H9 (cell line): ENCODE results near the gene ERCC8. TPM values are rescaled to one million over a fixed set of nuclear protein-coding genes. Genes with fewer than 3 reads are reported as not detected.

Experiments used
- DNase-seq: peaks from one replicate; pipeline ENCODE4 v3.0.0-alpha.2; 2017
- H2AFZ ChIP-seq: one replicate; pipeline ENCODE4 v1.6.1; 2013; ENCODE audit warnings: mild to moderate bottlenecking, low read length, control low read depth, moderate library complexity
- H2AK5ac ChIP-seq: 2 replicates; pipeline ENCODE4 v1.6.1; 2013; ENCODE audit warnings: low read length, control low read depth, mixed read lengths; ENCODE audit not compliant: insufficient read length
- H2BK120ac ChIP-seq: one replicate; pipeline ENCODE4 v1.6.1; 2013; ENCODE audit warnings: low read depth, mild to moderate bottlenecking, low read length, control low read depth, inconsistent platforms; ENCODE audit not compliant: poor library complexity, severe bottlenecking
- H2BK12ac ChIP-seq: 2 replicates; pipeline ENCODE4 v1.6.1; 2013; ENCODE audit warnings: low read length, control low read depth, mixed read lengths, low read depth; ENCODE audit not compliant: insufficient read length
- H2BK15ac ChIP-seq: 2 replicates; pipeline ENCODE4 v1.6.1; 2013; ENCODE audit warnings: low read depth, low read length, control low read depth
- H2BK20ac ChIP-seq: one replicate; pipeline ENCODE4 v1.6.1; 2013; ENCODE audit warnings: low read depth, mild to moderate bottlenecking, low read length, control low read depth, inconsistent platforms; ENCODE audit not compliant: poor library complexity, severe bottlenecking
- H2BK5ac ChIP-seq: 2 replicates; pipeline ENCODE4 v1.6.1; 2013; ENCODE audit warnings: low read length, control low read depth, mixed read lengths; ENCODE audit not compliant: insufficient read length
- H3K14ac ChIP-seq: 2 replicates; pipeline ENCODE4 v1.6.1; 2013; ENCODE audit warnings: low read length, control low read depth; ENCODE audit not compliant: insufficient read depth
- H3K18ac ChIP-seq: 2 replicates; pipeline ENCODE4 v1.6.1; 2013; ENCODE audit warnings: low read depth, mild to moderate bottlenecking, mixed read lengths, low read length, control low read depth; ENCODE audit not compliant: insufficient read length
- H3K23ac ChIP-seq: 2 replicates; pipeline ENCODE4 v1.6.1; 2013; ENCODE audit warnings: low read length, control low read depth, mixed read lengths, low read depth; ENCODE audit not compliant: insufficient read length
- H3K23me2 ChIP-seq: 2 replicates; pipeline ENCODE4 v1.6.1; 2013; ENCODE audit warnings: low read depth, mild to moderate bottlenecking, mixed read lengths, low read length, control low read depth; ENCODE audit not compliant: insufficient read length, poor library complexity, severe bottlenecking
- H3K27ac ChIP-seq: 2 replicates; pipeline ENCODE4 v1.5.1; 2013; ENCODE audit warnings: low read length, control low read depth, mixed read lengths, low read depth; ENCODE audit not compliant: insufficient read length
- H3K27me3 ChIP-seq: 2 replicates; pipeline ENCODE4 v1.6.1; 2013; ENCODE audit warnings: low read length, control low read depth, inconsistent platforms; ENCODE audit not compliant: insufficient read depth
- H3K4ac ChIP-seq: 2 replicates; pipeline ENCODE4 v1.6.1; 2013; ENCODE audit warnings: low read depth, mild to moderate bottlenecking, control low read depth, inconsistent platforms, low read length, moderate library complexity
- H3K4me1 ChIP-seq: 2 replicates; pipeline ENCODE4 v1.6.1; 2013; ENCODE audit warnings: low read length, control low read depth, inconsistent platforms; ENCODE audit not compliant: insufficient read depth
- H3K4me2 ChIP-seq: 2 replicates; pipeline ENCODE4 v1.6.1; 2013; ENCODE audit warnings: low read length, control low read depth, mixed read lengths; ENCODE audit not compliant: insufficient read length, insufficient read depth
- H3K56ac ChIP-seq: 2 replicates; pipeline ENCODE4 v1.6.1; 2013; ENCODE audit warnings: low read depth, mild to moderate bottlenecking, mixed read lengths, low read length, control low read depth; ENCODE audit not compliant: insufficient read length
- H3K79me1 ChIP-seq: 2 replicates; pipeline ENCODE4 v1.6.1; 2013; ENCODE audit warnings: low read depth, mild to moderate bottlenecking, moderate library complexity, low read length, control low read depth, inconsistent platforms; ENCODE audit not compliant: insufficient read depth, poor library complexity, severe bottlenecking
- H3K79me2 ChIP-seq: 2 replicates; pipeline ENCODE4 v1.6.1; 2013; ENCODE audit warnings: low read length, control low read depth, inconsistent platforms; ENCODE audit not compliant: insufficient read depth
- H3K9ac ChIP-seq: 2 replicates; pipeline ENCODE4 v1.6.1; 2013; ENCODE audit warnings: low read length, control low read depth, mixed read lengths; ENCODE audit not compliant: insufficient read length; ENCODE audit errors: extremely low read depth
- H3K9me3 ChIP-seq: one replicate; pipeline ENCODE4 v1.6.1; 2013; ENCODE audit warnings: low read depth, low read length, inconsistent platforms; ENCODE audit not compliant: control insufficient read depth
- H3T11ph ChIP-seq: one replicate; pipeline ENCODE4 v1.6.1; 2013; ENCODE audit warnings: mild to moderate bottlenecking, low read length, control low read depth, inconsistent platforms
- H4K20me1 ChIP-seq: one replicate; pipeline ENCODE4 v1.6.1; 2013; ENCODE audit not compliant: control insufficient read depth, insufficient read length, insufficient read depth
- H4K5ac ChIP-seq: 2 replicates; pipeline ENCODE4 v1.6.1; 2013; ENCODE audit warnings: low read depth, mild to moderate bottlenecking, mixed read lengths, low read length, control low read depth; ENCODE audit not compliant: insufficient read length
- H4K8ac ChIP-seq: replicated peaks from 2 replicates; pipeline ENCODE4 v1.6.1; 2013; ENCODE audit warnings: low read length, control low read depth, mixed read lengths, low read depth; ENCODE audit not compliant: insufficient read length
- H4K91ac ChIP-seq: 2 replicates; pipeline ENCODE4 v1.6.1; 2013; ENCODE audit warnings: low read depth, mild to moderate bottlenecking, moderate library complexity, mixed read lengths, low read length, control low read depth; ENCODE audit not compliant: insufficient read length
- H3K27ac Mint-ChIP-seq, 3 experiments: 2 replicates in 2 of 3; 3 replicates in 1 of 3; pipeline ENCODE4 v1.8.0; 2020 to 2021; ENCODE audit warnings: mixed read lengths in 3 of 3, mild to moderate bottlenecking in 1 of 3, moderate library complexity in 1 of 3
- H3K27me3 Mint-ChIP-seq: 2 replicates; pipeline ENCODE4 v1.8.0; 2021; ENCODE audit warnings: low read depth, mild to moderate bottlenecking, moderate library complexity, mixed read lengths
- H3K36me3 Mint-ChIP-seq, 3 experiments: 2 replicates in 2 of 3; 3 replicates in 1 of 3; pipeline ENCODE4 v1.8.0; 2020 to 2021; ENCODE audit warnings: low read depth in 3 of 3, mixed read lengths in 3 of 3; ENCODE audit not compliant: insufficient read depth in 1 of 3
- H3K4me1 Mint-ChIP-seq, 2 experiments: 2 replicates each; pipeline ENCODE4 v1.8.0; 2020; ENCODE audit warnings: mixed read lengths in 2 of 2
- H3K4me3 Mint-ChIP-seq, 2 experiments: 2 replicates in 1 of 2; 3 replicates in 1 of 2; pipeline ENCODE4 v1.8.0; 2020 to 2021; ENCODE audit warnings: mild to moderate bottlenecking in 2 of 2, mixed read lengths in 2 of 2, moderate library complexity in 1 of 2
- H3K9me3 Mint-ChIP-seq, 2 experiments: 2 replicates in 1 of 2; 3 replicates in 1 of 2; pipeline ENCODE4 v1.8.0; 2020; ENCODE audit warnings: mild to moderate bottlenecking in 2 of 2, mixed read lengths in 2 of 2, moderate library complexity in 1 of 2
- CTCF ChIP-seq: fragments of 200-600 bp; sonication (generic); conservative IDR thresholded peaks from 3 replicates; pipeline ENCODE4 v1.8.0; 2021; ENCODE audit warnings: antibody characterized with exemption, mild to moderate bottlenecking
- total RNA-seq: library from RNA; stranded (reverse); gene quantifications from 2 replicates; pipeline ENCODE4 v1.2.1, GENCODE V29; 2021

ERCC8 gene
- total RNA-seq, 1 experiment from 2014 or later = 18.0 TPM

GRCh38 chr5:60826653-60827052 lies 118.2 kb downstream of the ERCC8 start:
- Histone ChIP-seq H2AK5ac (no peak overlapping the region), H2BK5ac (no peak overlapping the region), H4K20me1 (no peaks in the 10 kb centered on the region), H4K5ac (no peak overlapping the region), H3K4me2 (no peak overlapping the region), H3K23ac (no peak overlapping the region), H3K56ac (no peak overlapping the region), H3T11ph (no peak overlapping the region), H3K4ac (no peak overlapping the region), H4K91ac (no peak overlapping the region), H3K18ac (no peak overlapping the region), H3K79me2 (no peaks in the 10 kb centered on the region; the same call in 1 of the 2 replicates), H3K14ac (no peak overlapping the region), H3K79me1 (no peaks in the 10 kb centered on the region), H2BK120ac (no peak overlapping the region), H3K27me3 (no peaks in the 10 kb centered on the region), H3K9me3 (no peaks in the 10 kb centered on the region), H2BK20ac (no peak overlapping the region), H2AFZ (no peak overlapping the region), H4K8ac (no peak overlapping the region), H3K4me1 (no peaks in the 10 kb centered on the region), H2BK15ac (no peak overlapping the region), H3K23me2 (no peaks in the 10 kb centered on the region), H2BK12ac (no peak overlapping the region), H3K9ac (no peak overlapping the region), H3K27ac (no peak overlapping the region)
- DNase-seq = no peak
- no peaks in the 10 kb centered on the region for H3K9me3 Mint-ChIP-seq
- no peak for TF ChIP-seq CTCF
- H3K4me1 Mint-ChIP-seq = no peaks in the 10 kb centered on the region; a peak in 1 of 4 replicates
- H3K27me3 Mint-ChIP-seq = no peaks in the 10 kb centered on the region
- H3K4me3 Mint-ChIP-seq = no peak overlapping the region
- no peak overlapping the region for H3K27ac Mint-ChIP-seq
- no peaks in the 10 kb centered on the region for H3K36me3 Mint-ChIP-seq

Other genes with a start within 250 kb of the ERCC8 start
- 49.0 and 51.4 TPM in 2 replicates for gene DEPDC1B, start 244.9 kb downstream of the ERCC8 start, total RNA-seq
- 2.5 and 2.7 TPM in 2 replicates for gene ELOVL7, start 100.8 kb downstream of the ERCC8 start, total RNA-seq
- 31.4 and 32.6 TPM in 2 replicates for gene NDUFAF2, start 135 bp upstream of the ERCC8 start, total RNA-seq
- 72.5 and 75.3 TPM in 2 replicates for gene SMIM15, start 217.4 kb upstream of the ERCC8 start, total RNA-seq